WTC11 (cell line): ENCODE measurements around the gene LPP. TPM values are rescaled to one million over a fixed set of nuclear protein-coding genes. Genes with fewer than 3 reads are reported as not detected.

Experiments used
- ATAC-seq: fragments of 200-7000 bp; cut with Tn5 transposase; 2 replicates; pipeline ENCODE4 v1.10.0; 2021; ENCODE audit warnings: mild to moderate bottlenecking, moderate library complexity
- CTCF ChIA-PET: fragments of 300-600 bp; sonication (Branson Sonifier 250); formaldehyde crosslinking; loops from one replicate; lab custom pipeline; 2021; ENCODE audit warnings: antibody characterized with exemption; lab: Charles Lee
- POLR2A ChIA-PET: fragments of 350-600 bp; sonication (Branson Sonifier 250); formaldehyde crosslinking; loops from one replicate; lab custom pipeline; 2021; ENCODE audit warnings: antibody characterized with exemption; lab: Charles Lee
- DNase-seq: peaks from one replicate; pipeline ENCODE4 v3.0.0; 2021; ENCODE audit warnings: low spot score
- H3K27ac Mint-ChIP-seq: 2 replicates; pipeline ENCODE4 v1.8.0; 2021; ENCODE audit warnings: mixed read lengths
- H3K27me3 Mint-ChIP-seq: 2 replicates; pipeline ENCODE4 v1.8.0; 2021; ENCODE audit warnings: low read depth, mild to moderate bottlenecking, moderate library complexity, mixed read lengths
- H3K36me3 Mint-ChIP-seq: 2 replicates; pipeline ENCODE4 v1.8.0; 2021; ENCODE audit warnings: mixed read lengths
- H3K4me1 Mint-ChIP-seq: 2 replicates; pipeline ENCODE4 v1.8.0; 2022; ENCODE audit warnings: mixed read lengths
- H3K4me3 Mint-ChIP-seq: 2 replicates; pipeline ENCODE4 v1.8.0; 2021; ENCODE audit warnings: mild to moderate bottlenecking, moderate library complexity, mixed read lengths
- H3K9me3 Mint-ChIP-seq: 2 replicates; pipeline ENCODE4 v1.8.0; 2021; ENCODE audit warnings: mixed read lengths
- ATF2 ChIP-seq: sonication (generic); formaldehyde crosslinking; IDR thresholded peaks from 2 replicates; pipeline ENCODE4 v1.8.1; 2022; ENCODE audit warnings: low read depth, missing genetic modification reagents, borderline replicate concordance
- ATF3 ChIP-seq: sonication (generic); formaldehyde crosslinking; conservative IDR thresholded peaks from 2 replicates; pipeline ENCODE4 v1.8.1; 2022; ENCODE audit warnings: mild to moderate bottlenecking, missing genetic modification reagents
- CDX4 ChIP-seq: fragments of 250-450 bp; sonication (Bioruptor Pico); IDR thresholded peaks from 2 replicates; pipeline ENCODE4 v1.9.0; 2021; ENCODE audit warnings: moderate library complexity, mild to moderate bottlenecking, inconsistent platforms, borderline replicate concordance
- CREM ChIP-seq: sonication (generic); formaldehyde crosslinking; IDR thresholded peaks from 2 replicates; pipeline ENCODE4 v1.8.1; 2022; ENCODE audit warnings: mild to moderate bottlenecking, missing genetic modification reagents, moderate library complexity
- E2F1 ChIP-seq: sonication (generic); formaldehyde crosslinking; IDR thresholded peaks from 2 replicates; pipeline ENCODE4 v1.8.0; 2022; ENCODE audit warnings: mild to moderate bottlenecking, missing genetic modification reagents
- EMX1 ChIP-seq: fragments of 250-450 bp; sonication (Bioruptor Pico); IDR thresholded peaks from 2 replicates; pipeline ENCODE4 v1.8.0; 2021; ENCODE audit warnings: mild to moderate bottlenecking
- ETV6 ChIP-seq: sonication (generic); formaldehyde crosslinking; IDR thresholded peaks from 2 replicates; pipeline ENCODE4 v1.8.1; 2022; ENCODE audit warnings: mild to moderate bottlenecking, missing genetic modification reagents
- GRHL2 ChIP-seq: fragments of 250-450 bp; sonication (Bioruptor Pico); IDR thresholded peaks from 2 replicates; pipeline ENCODE4 v1.8.0; 2022; ENCODE audit warnings: mild to moderate bottlenecking, moderate library complexity; ENCODE audit not compliant: insufficient replicate concordance, severe bottlenecking
- HMGXB4 ChIP-seq: sonication (generic); formaldehyde crosslinking; IDR thresholded peaks from 2 replicates; pipeline ENCODE4 v1.8.1; 2023; ENCODE audit warnings: mild to moderate bottlenecking, moderate library complexity, missing genetic modification reagents
- NFE2L1 ChIP-seq: sonication (generic); formaldehyde crosslinking; IDR thresholded peaks from 2 replicates; pipeline ENCODE4 v1.8.1; 2023; ENCODE audit warnings: missing genetic modification reagents
- NR3C1 ChIP-seq: sonication (generic); formaldehyde crosslinking; conservative IDR thresholded peaks from 2 replicates; pipeline ENCODE4 v1.8.1; 2023; ENCODE audit warnings: low read depth, mild to moderate bottlenecking, missing genetic modification reagents
- PREB ChIP-seq: sonication (generic); formaldehyde crosslinking; IDR thresholded peaks from 2 replicates; pipeline ENCODE4 v1.8.1; 2022; ENCODE audit warnings: mild to moderate bottlenecking, missing genetic modification reagents, moderate library complexity, borderline replicate concordance
- PRRX2 ChIP-seq: fragments of 250-450 bp; sonication (Bioruptor Pico); IDR thresholded peaks from 2 replicates; pipeline ENCODE4 v1.8.0; 2021; ENCODE audit warnings: mild to moderate bottlenecking
- RELA ChIP-seq: sonication (generic); formaldehyde crosslinking; IDR thresholded peaks from 2 replicates; pipeline ENCODE4 v1.8.1; 2022; ENCODE audit warnings: missing genetic modification reagents, mild to moderate bottlenecking, borderline replicate concordance
- SP1 ChIP-seq: sonication (generic); formaldehyde crosslinking; conservative IDR thresholded peaks from 2 replicates; pipeline ENCODE4 v1.8.1; 2022; ENCODE audit warnings: missing genetic modification reagents
- TCF7 ChIP-seq: sonication (generic); formaldehyde crosslinking; IDR thresholded peaks from 2 replicates; pipeline ENCODE4 v1.8.0; 2022; ENCODE audit warnings: mild to moderate bottlenecking, low read depth, missing genetic modification reagents, moderate library complexity
- TEAD4 ChIP-seq: sonication (generic); formaldehyde crosslinking; IDR thresholded peaks from 2 replicates; pipeline ENCODE4 v1.8.0; 2022; ENCODE audit warnings: mild to moderate bottlenecking, missing genetic modification reagents
- ZNF232 ChIP-seq: sonication (generic); formaldehyde crosslinking; IDR thresholded peaks from 2 replicates; pipeline ENCODE4 v1.8.0; 2022; ENCODE audit warnings: mild to moderate bottlenecking, missing genetic modification reagents
- ZNF263 ChIP-seq: sonication (generic); formaldehyde crosslinking; IDR thresholded peaks from 2 replicates; pipeline ENCODE4 v1.8.1; 2022; ENCODE audit warnings: low read depth, mild to moderate bottlenecking, moderate library complexity, missing genetic modification reagents
- ZNF396 ChIP-seq: fragments of 250-450 bp; sonication (Bioruptor Pico); IDR thresholded peaks from 2 replicates; pipeline ENCODE4 v1.8.0; 2021; ENCODE audit warnings: mild to moderate bottlenecking, moderate library complexity, borderline replicate concordance
- ZNF416 ChIP-seq: fragments of 250-450 bp; sonication (Bioruptor Pico); IDR thresholded peaks from 2 replicates; pipeline ENCODE4 v1.9.0; 2021; ENCODE audit warnings: mild to moderate bottlenecking, inconsistent platforms
- ZNF423 ChIP-seq: fragments of 250-450 bp; sonication (Bioruptor Pico); IDR thresholded peaks from 2 replicates; pipeline ENCODE4 v2.1.2; 2022; ENCODE audit warnings: mild to moderate bottlenecking, moderate library complexity
- ZNF512 ChIP-seq: sonication (generic); formaldehyde crosslinking; IDR thresholded peaks from 2 replicates; pipeline ENCODE4 v1.8.1; 2022; ENCODE audit warnings: missing genetic modification reagents, borderline replicate concordance
- ZSCAN18 ChIP-seq: fragments of 250-450 bp; sonication (Bioruptor Pico); IDR thresholded peaks from 2 replicates; pipeline ENCODE4 v2.1.2; 2022; ENCODE audit warnings: mild to moderate bottlenecking, moderate library complexity
- total RNA-seq: library from RNA; stranded (reverse); gene quantifications from 3 replicates; pipeline ENCODE4 v1.2.3, GENCODE V29; 2021

Gene LPP
- total RNA-seq, 1 experiment from 2014 or later, result 49.6 TPM

GRCh38 chr3:188505151-188505550 lies 351.2 kb downstream of the LPP start:
- H3K9me3 Mint-ChIP-seq, result peaks cover 19% of the 10 kb centered on the region
- ChIA-PET POLR2A (no interaction called here), CTCF (no interaction called here)

GRCh38 chr3:188505911-188506310 lies 352.0 kb downstream of the LPP start:
- H3K27ac Mint-ChIP-seq, result no peak overlapping the region
- CTCF ChIA-PET, result no interaction called here
- DNase-seq, result no peak
- peaks cover 22% of the 10 kb centered on the region for H3K4me1 Mint-ChIP-seq
- H3K27me3 Mint-ChIP-seq, result no peaks in the 10 kb centered on the region
- peaks cover 19% of the 10 kb centered on the region for H3K9me3 Mint-ChIP-seq
- peaks cover 14% of the 10 kb centered on the region for H3K36me3 Mint-ChIP-seq
- no peak overlapping the region for H3K4me3 Mint-ChIP-seq
- POLR2A ChIA-PET, result no interaction called here
- no peak for ATAC-seq
- no peak for TF ChIP-seq PREB (CRISPR knock-in tag)
- no peak for TF ChIP-seq ZSCAN18 (CRISPR knock-in tag)
- TF ChIP-seq CDX4 (CRISPR knock-in tag), result no peak
- no peak for TF ChIP-seq ATF2 (CRISPR knock-in tag)
- TF ChIP-seq NFE2L1 (CRISPR knock-in tag), result no peak
- TF ChIP-seq PRRX2 (CRISPR knock-in tag), result no peak
- no peak for TF ChIP-seq SP1
- no peak for TF ChIP-seq ZNF416 (CRISPR knock-in tag)
- TF ChIP-seq RELA (CRISPR knock-in tag), result no peak
- no peak for TF ChIP-seq ZNF263 (CRISPR knock-in tag)
- no peak for TF ChIP-seq EMX1
- no peak for TF ChIP-seq ZNF232 (CRISPR knock-in tag)
- no peak for TF ChIP-seq ATF3 (CRISPR knock-in tag)

More at GRCh38 chr3:188505151-188505550, 351.2 kb downstream of the LPP start:
- Mint-ChIP-seq H3K4me3 (no peak overlapping the region), H3K4me1 (peaks cover 16% of the 10 kb centered on the region), H3K36me3 (peaks cover 14% of the 10 kb centered on the region), H3K27me3 (no peaks in the 10 kb centered on the region), H3K27ac (no peak overlapping the region)
- DNase-seq, result no peak
- TF ChIP-seq GRHL2 (no peak), HMGXB4 (no peak), ETV6 (CRISPR knock-in tag) (no peak), ZNF396 (CRISPR knock-in tag) (no peak), TEAD4 (CRISPR knock-in tag) (no peak), ZNF512 (no peak), CREM (CRISPR knock-in tag) (no peak), ZNF423 (CRISPR knock-in tag) (no peak), NR3C1 (CRISPR knock-in tag) (no peak), NFE2L1 (CRISPR knock-in tag) (no peak), SP1 (no peak), E2F1 (no peak), TCF7 (no peak)
- ATAC-seq, result no peak
